Motor neuron (in vitro differentiated cells): ENCODE data around the gene DSC3. TPM values are rescaled to one million over a fixed set of nuclear protein-coding genes. Genes with fewer than 3 reads are reported as not detected.

Experiments used
- ATAC-seq, 8 experiments: fragments of 200-7000 bp; cut with Tn5 transposase; replicated peaks in 6 of 8; 2 replicates each; pipeline ENCODE4 v1.8.0; 2021; ENCODE audit warnings: mild to moderate bottlenecking in 8 of 8, moderate library complexity in 8 of 8
- H3K27ac ChIP-seq, 2 donors: fragments of 250-450 bp; sonication (Bioruptor Pico); 2 replicates each; pipeline ENCODE4 v1.9.0; 2021; ENCODE audit warnings: antibody characterized with exemption in 2 of 2, mild to moderate bottlenecking in 2 of 2, moderate library complexity in 1 of 2
- H3K4me1 ChIP-seq, 2 donors: fragments of 250-450 bp; sonication (Bioruptor Pico); replicated peaks in 1 of 2; 2 replicates each; pipeline ENCODE4 v1.6.1; 2021; ENCODE audit warnings: antibody characterized with exemption in 2 of 2, mild to moderate bottlenecking in 2 of 2, moderate library complexity in 1 of 2
- H3K4me3 ChIP-seq, 5 donors: fragments of 250-450 bp; sonication (Bioruptor Pico); 2 replicates each; pipeline ENCODE4 v1.9.0; 2021; ENCODE audit warnings: antibody characterized with exemption in 5 of 5, mild to moderate bottlenecking in 5 of 5, moderate library complexity in 4 of 5
- WGBS, 10 experiments: fragments of 450-650 bp; shearing (Covaris generic); methylation state at CpG; one replicate each; pipeline ENCODE4 v1.0.0; 2022; 5-methylcytosine and 5-hydroxymethylcytosine counted together
- in situ Hi-C, 9 experiments: fragments of 400-800 bp; cut with MboI; loops; one replicate each; pipeline ENCODE4 v1.15.0; 2021; ENCODE audit warnings: low sequenced_read_pairs in 9 of 9, low pct_unique_long_range_greater_than_20kb in 2 of 9; ENCODE audit not compliant: unreplicated experiment in 9 of 9
- total RNA-seq, 8 experiments: library from RNA; unstranded; fragments of 300-600 nt; gene quantifications; 2 replicates each; pipeline versions ENCODE4 v1.2.3 to v1.2.4, GENCODE V29; 2022

DSC3 gene
- total RNA-seq, 8 experiments from 2014 or later = 0.20 to 4.6 (median 3.1) TPM; not detected in 1

DNA sequence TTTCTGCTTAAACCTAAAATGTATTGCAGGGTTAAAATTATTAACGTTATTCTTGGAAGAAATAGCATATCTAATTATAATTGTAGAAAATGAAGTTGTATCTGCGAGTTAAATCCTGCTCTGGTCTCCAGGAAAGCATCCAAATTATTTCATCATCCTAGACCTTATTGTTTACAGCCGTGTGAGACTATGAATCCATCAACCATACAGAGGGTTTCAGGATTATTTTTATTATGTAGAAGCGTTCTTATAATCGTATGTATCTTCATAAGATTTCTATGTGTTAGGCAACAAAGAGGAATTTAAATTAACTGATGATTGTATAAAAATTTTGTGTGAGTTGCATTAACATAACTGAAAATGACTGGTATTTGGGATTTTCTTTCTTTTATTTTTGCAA lies 14.5 kb upstream of the DSC3 start:
- Histone ChIP-seq H3K4me3 (no peak overlapping the region), H3K4me1 (peaks cover 0 to 10% of the 10 kb centered on the region in 2 donors), H3K27ac (no peak overlapping the region)
- in situ Hi-C loops = no loop called here
- ATAC-seq = no peak
- WGBS, 10 experiments = 0 to 96% (median 74%) methylated on average over 2 to 5 of the region's 5 CpGs; no CpG with 5 or more reads in 1 of the 10 experiments

- WGBS, 10 experiments = 0 to 80% (median 28%) methylated on average over 1 to 2 of the region's 2 CpGs
- ATAC-seq = no peak
- Histone ChIP-seq H3K4me3 (no peak overlapping the region), H3K27ac (no peak overlapping the region), H3K4me1 (peaks cover 0 to 10% of the 10 kb centered on the region in 2 donors)
- in situ Hi-C loops = no loop called here
These were observed 13.8 kb upstream of the DSC3 start for GRCh38 chr18:31056296-31056695.

DNA sequence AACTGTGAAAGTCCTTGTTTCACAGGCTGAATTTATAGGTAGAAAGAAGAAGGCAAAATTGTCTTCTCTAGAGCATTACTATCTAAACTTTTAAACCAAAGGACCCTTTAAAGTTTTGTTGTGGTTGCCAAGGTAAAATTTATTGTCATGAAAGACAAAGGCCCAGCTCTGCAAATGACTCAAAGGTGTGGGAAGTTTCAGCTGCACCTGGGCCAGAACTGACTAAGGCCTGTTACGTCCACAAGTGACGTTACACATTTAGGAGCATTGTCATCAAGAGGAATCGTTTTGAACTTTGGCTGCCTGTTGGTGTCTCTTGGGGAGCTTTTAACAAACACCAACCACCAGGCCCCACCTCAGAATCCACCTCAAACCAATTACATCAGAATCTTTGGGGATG lies 8.1 kb upstream of the DSC3 start:
- no peak overlapping the region for H3K27ac ChIP-seq
- in situ Hi-C loops = no loop called here
- no peak overlapping the region for H3K4me3 ChIP-seq
- H3K4me1 ChIP-seq = no peaks in the 10 kb centered on the region
- WGBS, 10 experiments = 0 to 100% (median 86%) methylated on average over 3 of the region's 3 CpGs; no CpG with 5 or more reads in 3 of the 10 experiments
- no peak for ATAC-seq

GRCh38 chr18:31049189-31049588 lies 6.6 kb upstream of the DSC3 start:
- ATAC-seq = no peak

DNA sequence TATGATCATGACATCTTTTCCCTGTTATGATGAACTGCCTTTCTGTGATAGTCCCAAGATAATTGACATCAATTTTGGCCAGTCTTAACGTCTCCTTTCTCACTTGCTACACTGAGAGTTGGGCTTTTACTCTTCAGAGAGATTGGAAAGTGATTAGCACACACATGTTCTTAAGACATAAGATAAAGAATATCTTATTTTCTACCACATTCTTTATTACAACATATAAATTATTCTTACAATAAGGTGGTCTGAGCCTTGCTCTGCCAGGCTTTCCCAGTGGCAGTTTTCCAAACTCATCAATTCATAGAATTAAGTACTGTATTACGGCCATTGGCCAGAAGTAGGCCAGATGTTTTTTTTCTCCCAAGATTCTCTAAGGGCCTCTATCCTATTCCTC lies 5.7 kb upstream of the DSC3 start:
- Histone ChIP-seq H3K4me1 (no peaks in the 10 kb centered on the region), H3K4me3 (no peak overlapping the region), H3K27ac (no peak overlapping the region)
- in situ Hi-C loops = no loop called here
- ATAC-seq = no peak
- WGBS, 10 experiments = 0 to 100% (median 85%) methylated on average over 1 to 2 of the region's 2 CpGs

More at GRCh38 chr18:31049189-31049588, 6.6 kb upstream of the DSC3 start:
- WGBS, 10 experiments = 3 to 100% (median 83%) methylated on average over 2 to 4 of the region's 4 CpGs
- H3K4me3 ChIP-seq = no peak overlapping the region
- H3K4me1 ChIP-seq = no peaks in the 10 kb centered on the region
- no peak overlapping the region for H3K27ac ChIP-seq
- in situ Hi-C loops = no loop called here

- ATAC-seq = no peak
- H3K27ac ChIP-seq = no peak overlapping the region
- H3K4me3 ChIP-seq = no peak overlapping the region
- no peaks in the 10 kb centered on the region for H3K4me1 ChIP-seq
- in situ Hi-C loops = no loop called here
These were observed 4.4 kb upstream of the DSC3 start for GRCh38 chr18:31046916-31047315.

GRCh38 chr18:31045599-31045998 lies 3.1 kb upstream of the DSC3 start:
- 30 to 100% (median 86%) methylated on average over 1 to 6 of the region's 6 CpGs; no CpG with 5 or more reads in 1 of the 10 experiments for WGBS, 10 experiments
- in situ Hi-C loops = no loop called here
- Histone ChIP-seq H3K27ac (no peak overlapping the region), H3K4me1 (peaks cover under 1 to 4% of the 10 kb centered on the region in 2 donors), H3K4me3 (no peak overlapping the region)
- ATAC-seq = no peak

- H3K4me1 ChIP-seq = peaks cover 4 to 5% of the 10 kb centered on the region in 2 donors
- WGBS, 10 experiments = 40 to 94% (median 83%) methylated on average over 1 to 3 of the region's 3 CpGs
- H3K27ac ChIP-seq = no peak overlapping the region
- ATAC-seq = no peak
- in situ Hi-C loops = no loop called here
- no peak overlapping the region for H3K4me3 ChIP-seq
These were observed 2.4 kb upstream of the DSC3 start for GRCh38 chr18:31044926-31045325.

GRCh38 chr18:31043709-31044108 lies 1.2 kb upstream of the DSC3 start:
- in situ Hi-C loops = no loop called here
- Histone ChIP-seq H3K27ac (no peak overlapping the region), H3K4me1 (peaks cover 4 to 8% of the 10 kb centered on the region in 2 donors), H3K4me3 (no peak overlapping the region)
- no peak for ATAC-seq
- 0 to 100% (median 69%) methylated on average over 1 to 7 of the region's 7 CpGs for WGBS, 10 experiments

DNA sequence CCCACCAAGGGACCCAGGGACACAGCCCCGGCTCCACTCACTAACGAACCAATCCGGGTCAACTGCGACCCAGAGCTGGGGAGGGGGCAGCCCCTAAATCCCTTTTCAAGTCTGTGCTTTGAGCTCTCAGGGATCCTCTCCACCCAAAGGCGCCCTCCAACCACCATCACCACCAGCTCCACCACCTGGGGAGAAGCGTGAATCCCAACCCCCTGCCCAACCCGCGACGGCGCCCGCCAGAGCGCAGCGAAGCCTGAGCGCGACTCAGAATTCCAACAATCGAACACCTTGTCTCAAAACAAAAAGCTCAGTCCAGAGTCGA lies 497 bp downstream of the DSC3 start:
- peak in 5 of 8 experiments; percentile 45 to 59 (median 57) for ATAC-seq
- Histone ChIP-seq H3K4me1 (peaks cover 4 to 8% of the 10 kb centered on the region in 2 donors), H3K27ac (peak overlapping the region in 1 of 2 donors; percentile 50), H3K4me3 (peak overlapping the region; percentile 35 to 49 (median 41))
- 0 to 35% (median 1%) methylated on average over 1 to 11 of the region's 17 CpGs; no CpG with 5 or more reads in 4 of the 10 experiments for WGBS, 10 experiments
- in situ Hi-C loops = no loop called here

GRCh38 chr18:31041271-31042083 lies 1.1 kb downstream of the DSC3 start:
- peak overlapping the region; percentile 35 to 49 (median 41) for H3K4me3 ChIP-seq
- peak in 5 of 8 experiments; percentile 44 to 66 (median 54) for ATAC-seq
- H3K4me1 ChIP-seq = peaks cover 4 to 8% of the 10 kb centered on the region in 2 donors
- H3K27ac ChIP-seq = no peak overlapping the region
- in situ Hi-C loops = no loop called here
- 0 to 38% (median 0%) methylated on average over 1 to 19 of the region's 52 CpGs; no CpG with 5 or more reads in 1 of the 10 experiments for WGBS, 10 experiments

DNA sequence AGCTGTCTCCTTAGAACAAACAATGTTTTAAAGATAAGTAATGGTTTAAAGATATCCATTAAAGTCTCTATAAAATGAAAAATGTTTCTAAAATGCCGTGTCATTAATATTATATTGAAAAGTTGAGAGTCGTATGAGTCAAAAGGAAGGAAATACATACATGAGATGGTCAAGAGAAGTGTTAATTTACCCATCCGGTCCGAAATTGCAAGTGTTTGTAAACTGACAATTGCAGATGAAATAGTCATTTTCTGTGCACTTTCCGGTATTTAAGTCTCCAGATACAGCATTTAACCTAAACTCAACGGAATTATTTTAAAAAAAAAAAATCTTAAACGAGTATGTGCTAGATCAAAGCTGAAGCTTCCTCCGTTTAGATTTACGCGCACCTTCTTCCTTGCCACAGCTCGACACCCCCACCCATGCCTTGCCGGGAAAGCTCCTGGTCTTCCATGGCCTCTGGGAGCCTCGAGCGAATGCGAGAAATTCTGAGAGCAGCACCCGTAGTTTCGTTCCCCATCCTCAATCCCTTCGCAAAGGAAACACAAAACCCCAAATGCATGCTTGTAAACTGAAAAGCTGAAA lies 1.8 kb downstream of the DSC3 start:
- 0 to 15% (median 5%) methylated on average over 2 to 17 of the region's 18 CpGs for WGBS, 10 experiments
- H3K27ac ChIP-seq = no peak overlapping the region
- in situ Hi-C loops = no loop called here
- H3K4me1 ChIP-seq = peaks cover 4 to 8% of the 10 kb centered on the region in 2 donors
- no peak for ATAC-seq
- peak overlapping the region; percentile 35 to 49 (median 41) for H3K4me3 ChIP-seq

DNA sequence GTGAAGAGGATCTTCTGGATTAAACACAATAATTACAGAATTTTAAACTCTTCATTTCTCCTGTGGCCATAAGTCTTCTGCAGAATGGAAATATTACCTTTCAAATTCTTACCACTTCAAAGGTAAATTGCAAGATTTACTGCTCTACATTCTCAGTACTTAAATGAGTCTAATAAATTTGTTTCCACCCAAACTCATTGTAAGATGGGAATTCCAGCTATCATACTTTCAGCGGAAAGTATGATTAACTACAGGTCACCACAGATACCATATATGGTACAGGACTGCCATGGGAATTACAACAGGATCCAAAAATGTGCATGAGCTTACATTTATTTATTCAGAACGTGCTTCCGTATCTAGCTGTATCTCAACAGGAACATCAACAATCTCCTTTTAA lies 3.1 kb downstream of the DSC3 start:
- no peak overlapping the region for H3K27ac ChIP-seq
- H3K4me1 ChIP-seq = peaks cover 4 to 8% of the 10 kb centered on the region in 2 donors
- no peak overlapping the region for H3K4me3 ChIP-seq
- in situ Hi-C loops = no loop called here
- WGBS, 10 experiments = 0 to 100% (median 78%) methylated on average over 1 to 3 of the region's 3 CpGs
- no peak for ATAC-seq
